Neural cell (in vitro differentiated cells): Measurements from ENCODE around the gene AOAH. TPM values are rescaled to one million over a fixed set of nuclear protein-coding genes. Genes with fewer than 3 reads are reported as not detected.

Experiments used
- H2AFZ ChIP-seq: fragments of 200-600, 300-800 bp; sonication (generic), shearing (Covaris generic); 2 replicates; pipeline ENCODE4 v1.6.0; 2014; ENCODE audit warnings: low read depth, mild to moderate bottlenecking, antibody characterized with exemption, low read length, moderate library complexity
- H3F3A ChIP-seq: fragments of 200-600 bp; shearing (Covaris generic); 2 replicates; pipeline ENCODE4 v1.6.1; 2016; ENCODE audit warnings: mild to moderate bottlenecking, moderate library complexity, mixed read lengths, antibody characterized with exemption, low read length; ENCODE audit not compliant: insufficient read depth, poor library complexity, severe bottlenecking
- H3K27ac ChIP-seq: fragments of 200-600, 300-800 bp; sonication (generic), shearing (Covaris generic); 2 replicates; pipeline ENCODE4 v1.5.1; 2014; ENCODE audit warnings: mild to moderate bottlenecking, low read length, moderate library complexity
- H3K27me3 ChIP-seq: fragments of 300-800, 200-600 bp; sonication (generic), shearing (Covaris generic); 2 replicates; pipeline ENCODE4 v1.6.0; 2014; ENCODE audit warnings: mild to moderate bottlenecking, low read depth, low read length, moderate library complexity; ENCODE audit not compliant: insufficient read depth
- H3K36me3 ChIP-seq: fragments of 300-800, 200-600 bp; sonication (generic), shearing (Covaris generic); 2 replicates; pipeline ENCODE4 v1.5.1; 2014; ENCODE audit warnings: mild to moderate bottlenecking, antibody characterized with exemption, low read length, moderate library complexity; ENCODE audit not compliant: insufficient read depth
- H3K4me2 ChIP-seq: fragments of 300-800, 200-600 bp; sonication (generic), shearing (Covaris generic); 2 replicates; pipeline ENCODE4 v1.6.0; 2014; ENCODE audit warnings: mild to moderate bottlenecking, low read length
- H3K4me3 ChIP-seq: fragments of 300-800, 200-600 bp; sonication (generic), shearing (Covaris generic); 2 replicates; pipeline ENCODE4 v1.5.1; 2014; ENCODE audit warnings: mild to moderate bottlenecking, low read length, moderate library complexity
- H3K79me2 ChIP-seq: fragments of 200-600 bp; shearing (Covaris generic); replicated peaks from 2 replicates; pipeline ENCODE4 v1.6.0; 2014; ENCODE audit warnings: mild to moderate bottlenecking, low read length, moderate library complexity; ENCODE audit not compliant: insufficient read depth
- H3K9ac ChIP-seq: fragments of 300-800, 200-600 bp; sonication (generic), shearing (Covaris generic); 2 replicates; pipeline ENCODE4 v1.6.1; 2016; ENCODE audit warnings: mild to moderate bottlenecking, low read length, mixed read lengths
- H3K9me2 ChIP-seq: fragments of 200-600 bp; shearing (Covaris generic); 2 replicates; pipeline ENCODE4 v1.6.1; 2016; ENCODE audit warnings: mild to moderate bottlenecking, low read length, mixed read lengths; ENCODE audit not compliant: insufficient read depth
- H3K9me3 ChIP-seq: fragments of 200-600, 300-800 bp; sonication (generic), shearing (Covaris generic); 2 replicates; pipeline ENCODE4 v1.6.1; 2016; ENCODE audit warnings: mild to moderate bottlenecking, mixed run types, low read length, moderate library complexity, mixed read lengths
- H4K20me1 ChIP-seq: fragments of 200-600 bp; shearing (Covaris generic); 2 replicates; pipeline ENCODE4 v1.6.1; 2016; ENCODE audit warnings: mild to moderate bottlenecking, mixed run types; ENCODE audit not compliant: insufficient read depth
- CTCF ChIP-seq: fragments of 450-650 bp; IDR thresholded peaks from 2 replicates; pipeline ENCODE4 v1.5.1; 2014; ENCODE audit warnings: antibody characterized with exemption, mild to moderate bottlenecking, moderate library complexity; ENCODE audit not compliant: poor library complexity, severe bottlenecking
- EP300 ChIP-seq: fragments of 450-650 bp; conservative IDR thresholded peaks from 2 replicates; pipeline ENCODE4 v1.6.1; 2014; ENCODE audit warnings: antibody characterized with exemption, mild to moderate bottlenecking, moderate library complexity; ENCODE audit not compliant: poor library complexity, severe bottlenecking
- EZH2 ChIP-seq: fragments of 200-600, 300-800 bp; shearing (Covaris generic), sonication (generic); IDR thresholded peaks from 2 replicates; pipeline ENCODE4 v1.6.1; 2014; ENCODE audit warnings: antibody characterized with exemption, low read length, borderline replicate concordance, mild to moderate bottlenecking; ENCODE audit not compliant: insufficient read depth, poor library complexity, severe bottlenecking
- MXI1 ChIP-seq: fragments of 450-650 bp; conservative IDR thresholded peaks from 2 replicates; pipeline ENCODE4 v1.6.1; 2014; ENCODE audit warnings: antibody characterized with exemption, mild to moderate bottlenecking; ENCODE audit not compliant: poor library complexity, severe bottlenecking
- POLR2AphosphoS5 ChIP-seq: IDR thresholded peaks from 2 replicates; pipeline ENCODE4 v1.6.1; 2012
- RAD21 ChIP-seq: fragments of 450-650 bp; conservative IDR thresholded peaks from 2 replicates; pipeline ENCODE4 v1.6.1; 2014; ENCODE audit warnings: antibody characterized with exemption, mild to moderate bottlenecking, moderate library complexity
- REST ChIP-seq: IDR thresholded peaks from 2 replicates; pipeline ENCODE4 v1.6.1; 2012; ENCODE audit warnings: borderline replicate concordance
- SMC3 ChIP-seq: fragments of 450-650 bp; conservative IDR thresholded peaks from 2 replicates; pipeline ENCODE4 v1.6.1; 2014; ENCODE audit warnings: antibody characterized with exemption, mild to moderate bottlenecking, moderate library complexity; ENCODE audit not compliant: poor library complexity
- TAF1 ChIP-seq: IDR thresholded peaks from 2 replicates; pipeline ENCODE4 v1.6.1; 2012; ENCODE audit warnings: low read depth
- polyA plus RNA-seq: library from polyadenylated mRNA; depleted of rRNA; stranded (reverse); fragments of >200 nt; gene quantifications from 2 replicates; pipeline ENCODE4 v1.2.3, GENCODE V29; 2014

The AOAH gene
- polyA plus RNA-seq, 1 donor from 2014 or later: 4.3 TPM

- H3F3A ChIP-seq: no peaks in the 10 kb centered on the region
- H4K20me1 ChIP-seq: no peaks in the 10 kb centered on the region
- H3K9me3 ChIP-seq: no peaks in the 10 kb centered on the region
- TF ChIP-seq REST (no peak), TAF1 (no peak), POLR2AphosphoS5 (no peak), SMC3 (no peak), RAD21 (no peak), EP300 (no peak), CTCF (no peak), MXI1 (no peak), EZH2 (no peak)
- no peaks in the 10 kb centered on the region for H3K36me3 ChIP-seq
- no peak overlapping the region for H3K4me3 ChIP-seq
- H3K27ac ChIP-seq: no peak overlapping the region
- no peak overlapping the region for H2AFZ ChIP-seq
- no peak overlapping the region for H3K4me2 ChIP-seq
- H3K79me2 ChIP-seq: no peaks in the 10 kb centered on the region
- no peak overlapping the region for H3K9ac ChIP-seq
- no peaks in the 10 kb centered on the region for H3K9me2 ChIP-seq
- H3K27me3 ChIP-seq: no peaks in the 10 kb centered on the region
These were observed 209.7 kb downstream of the AOAH start for GRCh38 chr7:36514289-36515243.

GRCh38 chr7:36513393-36513792 lies 210.9 kb downstream of the AOAH start:
- H3K9me2 ChIP-seq: no peaks in the 10 kb centered on the region
- H3K79me2 ChIP-seq: no peaks in the 10 kb centered on the region
- no peak overlapping the region for H3K4me2 ChIP-seq
- no peak overlapping the region for H3K27ac ChIP-seq
- H3K36me3 ChIP-seq: no peaks in the 10 kb centered on the region
- no peak for TF ChIP-seq EZH2
- H3K27me3 ChIP-seq: no peaks in the 10 kb centered on the region
- no peak overlapping the region for H3K4me3 ChIP-seq
- no peaks in the 10 kb centered on the region for H4K20me1 ChIP-seq
- H3K9ac ChIP-seq: no peak overlapping the region
- no peak overlapping the region for H2AFZ ChIP-seq
- H3F3A ChIP-seq: no peaks in the 10 kb centered on the region
- no peaks in the 10 kb centered on the region for H3K9me3 ChIP-seq
